Vagina (tissue), 2 donors: ENCODE data around the gene TMEM92.

ENCODE experiments used
- CTCF ChIP-seq, 3 experiments: fragments of 450-650 bp in 2 of 3; fragments of 200-600 bp in 1 of 3; sonication (generic) in 1 of 3; IDR thresholded peaks; one replicate each; pipeline ENCODE4 v1.5.1; 2017 to 2019; ENCODE audit warnings: antibody characterized with exemption in 3 of 3, mild to moderate bottlenecking in 2 of 3, moderate library complexity in 2 of 3
- POLR2A ChIP-seq, 2 donors: fragments of 450-650 bp; IDR thresholded peaks; one replicate each; pipeline ENCODE4 v1.6.1; 2017; ENCODE audit warnings: antibody characterized with exemption in 2 of 2, mild to moderate bottlenecking in 2 of 2, moderate library complexity in 2 of 2

GRCh38 chr17:50248255-50248654 is 26.0 kb upstream of the TMEM92 start:
- TF ChIP-seq CTCF (IDR thresholded peaks at IDR 0.05) (no peak), POLR2A (IDR thresholded peaks at IDR 0.05) (no peak)
